HG03558 (cell line): ENCODE measurements around the gene PARD3B.

Experiments used
- ATAC-seq: cut with Tn5 transposase; IDR thresholded peaks from one replicate; pipeline ENCODE4 v1.9.1; 2021; ENCODE audit warnings: moderate number of reproducible peaks; ENCODE audit not compliant: unreplicated experiment; ENCODE audit errors: extremely low read depth

PARD3B gene

GRCh38 chr2:204869132-204869823 lies 324.0 kb downstream of the PARD3B start:
- ATAC-seq: no peak

- no peak for ATAC-seq
Observed at GRCh38 chr2:204870053-204870452, 324.8 kb downstream of the PARD3B start.

- ATAC-seq: no peak
Observed at GRCh38 chr2:204871231-204871953, 326.1 kb downstream of the PARD3B start.

- no peak for ATAC-seq
Observed at GRCh38 chr2:204876311-204876710, 331.0 kb downstream of the PARD3B start.

GRCh38 chr2:204877691-204878090 lies 332.4 kb downstream of the PARD3B start:
- ATAC-seq: no peak

GRCh38 chr2:204880928-204881327 lies 335.7 kb downstream of the PARD3B start:
- no peak for ATAC-seq

- no peak for ATAC-seq
Observed at GRCh38 chr2:204881655-204882054, 336.4 kb downstream of the PARD3B start.

GRCh38 chr2:204885747-204886146 lies 340.5 kb downstream of the PARD3B start:
- ATAC-seq: no peak

GRCh38 chr2:204886713-204887112 lies 341.4 kb downstream of the PARD3B start:
- ATAC-seq: no peak

- no peak for ATAC-seq
Observed at GRCh38 chr2:204888222-204888621, 342.9 kb downstream of the PARD3B start.

GRCh38 chr2:204890680-204891079 lies 345.4 kb downstream of the PARD3B start:
- ATAC-seq: no peak

- no peak for ATAC-seq
Observed at GRCh38 chr2:204891739-204892138, 346.5 kb downstream of the PARD3B start.

GRCh38 chr2:204892506-204893255 lies 347.4 kb downstream of the PARD3B start:
- ATAC-seq: no peak

GRCh38 chr2:204896146-204896545 lies 350.9 kb downstream of the PARD3B start:
- no peak for ATAC-seq

GRCh38 chr2:204897561-204897960 lies 352.3 kb downstream of the PARD3B start:
- ATAC-seq: no peak

- ATAC-seq: no peak
Observed at GRCh38 chr2:204898928-204899640, 353.8 kb downstream of the PARD3B start.

GRCh38 chr2:204899983-204900382 lies 354.7 kb downstream of the PARD3B start:
- ATAC-seq: no peak

GRCh38 chr2:204900487-204900886 lies 355.2 kb downstream of the PARD3B start:
- ATAC-seq: no peak

GRCh38 chr2:204900910-204901309 lies 355.6 kb downstream of the PARD3B start:
- no peak for ATAC-seq

GRCh38 chr2:204901591-204901990 lies 356.3 kb downstream of the PARD3B start:
- no peak for ATAC-seq

- no peak for ATAC-seq
Observed at GRCh38 chr2:204909791-204910190, 364.5 kb downstream of the PARD3B start.
